Right renal pelvis (tissue), 4 donors: ENCODE measurements around the gene TMEM202. TPM values are rescaled to one million over a fixed set of nuclear protein-coding genes. Genes with fewer than 3 reads are reported as not detected.

Experiments
- polyA plus RNA-seq, 4 donors: library from polyadenylated mRNA; unstranded; fragments of 120-200 nt; gene quantifications; one replicate each; pipeline ENCODE4 v1.2.1, GENCODE V29; 2013; ENCODE audit not compliant: insufficient read length in 4 of 4

The TMEM202 gene
- polyA plus RNA-seq, 4 donors: not detected

Other genes with a start within 250 kb of the TMEM202 start
- gene GRAMD2A, start 200.5 kb upstream of the TMEM202 start, polyA plus RNA-seq: 10 to 100 TPM in 1 of 4 donors, 1 to 10 TPM in 3; 6.4 to 10.0 (median 7.9) TPM
- 100 to 1,000 TPM; 599 to 668 (median 642) TPM for gene PKM, start 167.1 kb upstream of the TMEM202 start, polyA plus RNA-seq
- 100 to 1,000 TPM in 2 of 4 donors, 10 to 100 TPM in 2; 87.4 to 128 (median 97.6) TPM for gene PARP6, start 125.8 kb upstream of the TMEM202 start, polyA plus RNA-seq
- gene CELF6, start 78.1 kb upstream of the TMEM202 start, polyA plus RNA-seq: 1 to 10 TPM; 3.9 to 5.2 (median 4.3) TPM
- 100 to 1,000 TPM; 102 to 127 (median 121) TPM for gene HEXA, start 22.3 kb upstream of the TMEM202 start, polyA plus RNA-seq
- 100 to 1,000 TPM; 184 to 211 (median 203) TPM for gene ARIH1, start 76.0 kb downstream of the TMEM202 start, polyA plus RNA-seq